ENCODE results near the gene TOR1AIP1. TPM values are rescaled to one million over a fixed set of nuclear protein-coding genes. Genes with fewer than 3 reads are reported as not detected.

The TOR1AIP1 gene
- total RNA-seq, 1 donor from 2014 or later: 42.3 TPM

DNA sequence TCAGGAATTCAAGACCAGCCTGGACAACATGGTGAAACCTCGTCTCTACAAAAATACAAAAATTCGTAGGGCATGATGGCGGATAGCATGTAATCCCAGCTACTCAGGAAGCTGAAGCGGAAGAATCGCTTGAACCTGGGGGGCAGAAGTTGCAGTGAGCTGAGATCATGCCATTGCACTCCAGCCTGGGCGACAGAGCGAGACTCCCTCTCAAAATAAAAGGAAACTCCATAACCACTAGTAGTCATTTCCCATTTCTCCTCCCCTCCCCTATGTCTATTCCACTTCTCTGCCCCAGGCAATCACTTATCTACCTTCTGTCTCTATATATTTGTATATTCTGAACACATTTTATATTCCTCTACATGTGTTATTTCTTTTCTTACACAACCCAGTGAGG is 68.6 kb downstream of the TOR1AIP1 start:
- no peaks in the 10 kb centered on the region for H3K36me3 Mint-ChIP-seq (ENCODE audit: low read depth)
- H3K27ac Mint-ChIP-seq: no peak overlapping the region
- POLR2A ChIA-PET: interaction anchor here (1.0 to 5.6 kb wide), 3 partner anchors 26 to 68 kb away, joined by 3 to 95 read pairs (median 4); partner anchors contain the start of gene TOR1AIP1
- ATAC-seq (ENCODE audit: low read depth): no peak
- H3K27me3 Mint-ChIP-seq: no peaks in the 10 kb centered on the region
- no peak overlapping the region for H3K4me3 Mint-ChIP-seq
- TF ChIP-seq, protein P1, sequence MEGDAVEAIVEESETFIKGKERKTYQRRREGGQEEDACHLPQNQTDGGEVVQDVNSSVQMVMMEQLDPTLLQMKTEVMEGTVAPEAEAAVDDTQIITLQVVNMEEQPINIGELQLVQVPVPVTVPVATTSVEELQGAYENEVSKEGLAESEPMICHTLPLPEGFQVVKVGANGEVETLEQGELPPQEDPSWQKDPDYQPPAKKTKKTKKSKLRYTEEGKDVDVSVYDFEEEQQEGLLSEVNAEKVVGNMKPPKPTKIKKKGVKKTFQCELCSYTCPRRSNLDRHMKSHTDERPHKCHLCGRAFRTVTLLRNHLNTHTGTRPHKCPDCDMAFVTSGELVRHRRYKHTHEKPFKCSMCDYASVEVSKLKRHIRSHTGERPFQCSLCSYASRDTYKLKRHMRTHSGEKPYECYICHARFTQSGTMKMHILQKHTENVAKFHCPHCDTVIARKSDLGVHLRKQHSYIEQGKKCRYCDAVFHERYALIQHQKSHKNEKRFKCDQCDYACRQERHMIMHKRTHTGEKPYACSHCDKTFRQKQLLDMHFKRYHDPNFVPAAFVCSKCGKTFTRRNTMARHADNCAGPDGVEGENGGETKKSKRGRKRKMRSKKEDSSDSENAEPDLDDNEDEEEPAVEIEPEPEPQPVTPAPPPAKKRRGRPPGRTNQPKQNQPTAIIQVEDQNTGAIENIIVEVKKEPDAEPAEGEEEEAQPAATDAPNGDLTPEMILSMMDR (IDR thresholded peaks at IDR 0.05): no peak
- H3K9me3 Mint-ChIP-seq: no peaks in the 10 kb centered on the region
- intact Hi-C loops (cut with micrococcal nuclease): loop anchor here (5.0 to 10.0 kb wide), 6 partner anchors 33 to 1184 kb away; partner anchors contain the start of genes AXDND1, SOAT1, STX6 and XPR1
- peaks cover 36% of the 10 kb centered on the region for H3K4me1 Mint-ChIP-seq
- CTCF ChIA-PET: interaction anchor here (1.3 kb wide), 1 partner anchor 67 kb away, joined by 4 read pairs; no protein-coding TSS in a partner anchor
- DNase-seq: no peak

- DNase-seq (no peak), ATAC-seq (ENCODE audit: low read depth) (no peak)
- ChIA-PET CTCF (interaction anchor here (0.8 to 1.3 kb wide), 2 partner anchors 68 to 84 kb away, joined by 3 to 4 read pairs; no protein-coding TSS in a partner anchor), POLR2A (interaction anchor here (0.6 to 5.6 kb wide), 6 partner anchors 12 to 69 kb away, joined by 3 to 95 read pairs (median 4); partner anchors contain the start of gene TOR1AIP1)
- TF ChIP-seq, protein P1 (IDR thresholded peaks at IDR 0.05): no peak
- Mint-ChIP-seq H3K27me3 (no peaks in the 10 kb centered on the region), H3K36me3 (ENCODE audit: low read depth) (no peaks in the 10 kb centered on the region), H3K27ac (peak overlapping the region; percentile 90), H3K4me1 (peaks cover 45% of the 10 kb centered on the region), H3K4me3 (peak overlapping the region; percentile 73), H3K9me3 (no peaks in the 10 kb centered on the region)
- intact Hi-C loops (cut with micrococcal nuclease): loop anchor here (5.0 to 10.0 kb wide), 6 partner anchors 34 to 1183 kb away; partner anchors contain the start of genes AXDND1, SOAT1, STX6 and XPR1
These were observed 69.5 kb downstream of the TOR1AIP1 start for GRCh38 chr1:179951383-179952144.

- ChIA-PET POLR2A (interaction anchor here (0.5 to 5.6 kb wide), 4 partner anchors 13 to 69 kb away, joined by 3 to 95 read pairs (median 6); partner anchors contain the start of gene TOR1AIP1), CTCF (interaction anchor here (2.5 kb wide), 1 partner anchor 85 kb away, joined by 7 read pairs; no protein-coding TSS in a partner anchor)
- Mint-ChIP-seq H3K4me1 (peaks cover 50% of the 10 kb centered on the region), H3K4me3 (peak overlapping the region; percentile 73), H3K9me3 (no peaks in the 10 kb centered on the region), H3K27ac (peak overlapping the region; percentile 90), H3K27me3 (no peaks in the 10 kb centered on the region), H3K36me3 (ENCODE audit: low read depth) (no peaks in the 10 kb centered on the region)
- intact Hi-C loops (cut with micrococcal nuclease): loop anchor here (5.0 to 10.0 kb wide), 6 partner anchors 35 to 1183 kb away; partner anchors contain the start of genes AXDND1, SOAT1, STX6 and XPR1
- TF ChIP-seq, protein P1 (IDR thresholded peaks at IDR 0.05): no peak
- ATAC-seq (ENCODE audit: low read depth): no peak
- DNase-seq: no peak
These were observed 70.1 kb downstream of the TOR1AIP1 start for GRCh38 chr1:179952186-179952585.

GRCh38 chr1:179953974-179954492 is 71.9 kb downstream of the TOR1AIP1 start:
- DNase-seq (no peak), ATAC-seq (ENCODE audit: low read depth) (peak; percentile 18)
- intact Hi-C loops (cut with micrococcal nuclease): loop anchor here (1.0 to 10.0 kb wide), 12 partner anchors 37 to 1181 kb away; partner anchors contain the start of genes AXDND1, QSOX1, SOAT1 and STX6
- H3K27ac Mint-ChIP-seq: peak overlapping the region; percentile 90
- peaks cover 57% of the 10 kb centered on the region for H3K4me1 Mint-ChIP-seq
- CTCF ChIA-PET: interaction anchor here (1.0 to 2.5 kb wide), 3 partner anchors 71 to 86 kb away, joined by 3 to 7 read pairs (median 5); no protein-coding TSS in a partner anchor
- no peaks in the 10 kb centered on the region for H3K36me3 Mint-ChIP-seq (ENCODE audit: low read depth)
- H3K4me3 Mint-ChIP-seq: peak overlapping the region; percentile 81
- H3K27me3 Mint-ChIP-seq: no peaks in the 10 kb centered on the region
- TF ChIP-seq, protein P1 (IDR thresholded peaks at IDR 0.05): no peak
- no peaks in the 10 kb centered on the region for H3K9me3 Mint-ChIP-seq
- POLR2A ChIA-PET: interaction anchor here (0.7 to 5.6 kb wide), 11 partner anchors 13 to 661 kb away, joined by 3 to 95 read pairs (median 5); partner anchors contain the start of genes QSOX1, SOAT1, TOR1AIP1 and TOR1AIP2

Measured in activated B cell treated with CpG ODN at 0.5 μM for 24 hours (primary cell).